H1 (cell line): ENCODE data around the gene LRIT2.

ENCODE experiments used
- POLR2AphosphoS5 ChIP-seq: IDR thresholded peaks from 2 replicates; pipeline ENCODE4 v1.6.1; 2011; ENCODE audit warnings: low read depth, low read length
- TAF1 ChIP-seq: IDR thresholded peaks from 2 replicates; pipeline ENCODE4 v1.6.1; 2011; ENCODE audit warnings: mild to moderate bottlenecking, low read depth, low read length

- TF ChIP-seq POLR2AphosphoS5 = no peak
- TF ChIP-seq TAF1 = no peak
Measured at GRCh38 chr10:84198206-84198915, 27.0 kb downstream of the LRIT2 start.
